ENCODE data around the gene PLIN4.

DNA sequence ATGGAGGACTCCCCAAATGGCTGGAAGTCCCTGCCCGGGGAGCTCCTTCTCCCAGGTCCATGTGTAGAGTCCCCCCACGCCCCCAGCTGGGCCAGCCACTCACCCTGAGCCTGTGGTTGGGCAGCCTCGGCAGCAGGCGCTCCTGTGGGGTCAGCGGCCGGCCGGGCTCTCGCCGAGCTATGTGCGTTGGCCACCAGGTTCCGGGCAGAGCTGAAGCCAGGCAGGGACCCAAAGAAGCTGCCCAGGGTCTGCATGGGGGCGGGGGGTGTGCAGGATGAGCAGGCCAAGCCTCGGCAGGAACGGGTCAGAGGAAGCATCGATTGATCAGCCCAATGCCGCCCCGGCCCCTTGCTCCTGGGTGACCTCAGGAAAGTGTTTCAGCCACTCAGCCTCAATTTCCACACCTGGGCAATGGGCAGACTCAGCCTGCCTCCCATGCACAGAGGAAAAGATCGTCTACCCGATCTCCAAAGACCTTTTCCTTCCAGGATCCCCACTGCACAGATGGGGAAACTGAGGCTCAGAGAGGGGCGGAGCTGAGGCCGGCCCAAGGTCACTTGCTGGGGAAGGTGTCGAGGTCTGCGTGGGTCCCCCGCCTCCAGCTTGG is 732 bp downstream of the PLIN4 start:
- TF ChIP-seq, protein P1, sequence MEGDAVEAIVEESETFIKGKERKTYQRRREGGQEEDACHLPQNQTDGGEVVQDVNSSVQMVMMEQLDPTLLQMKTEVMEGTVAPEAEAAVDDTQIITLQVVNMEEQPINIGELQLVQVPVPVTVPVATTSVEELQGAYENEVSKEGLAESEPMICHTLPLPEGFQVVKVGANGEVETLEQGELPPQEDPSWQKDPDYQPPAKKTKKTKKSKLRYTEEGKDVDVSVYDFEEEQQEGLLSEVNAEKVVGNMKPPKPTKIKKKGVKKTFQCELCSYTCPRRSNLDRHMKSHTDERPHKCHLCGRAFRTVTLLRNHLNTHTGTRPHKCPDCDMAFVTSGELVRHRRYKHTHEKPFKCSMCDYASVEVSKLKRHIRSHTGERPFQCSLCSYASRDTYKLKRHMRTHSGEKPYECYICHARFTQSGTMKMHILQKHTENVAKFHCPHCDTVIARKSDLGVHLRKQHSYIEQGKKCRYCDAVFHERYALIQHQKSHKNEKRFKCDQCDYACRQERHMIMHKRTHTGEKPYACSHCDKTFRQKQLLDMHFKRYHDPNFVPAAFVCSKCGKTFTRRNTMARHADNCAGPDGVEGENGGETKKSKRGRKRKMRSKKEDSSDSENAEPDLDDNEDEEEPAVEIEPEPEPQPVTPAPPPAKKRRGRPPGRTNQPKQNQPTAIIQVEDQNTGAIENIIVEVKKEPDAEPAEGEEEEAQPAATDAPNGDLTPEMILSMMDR (IDR thresholded peaks at IDR 0.05) = no peak
- no peak for TF ChIP-seq POLR2A (IDR thresholded peaks at IDR 0.05)
